ENCODE measurements around the gene LYPD3.

GRCh38 chr19:43441716-43442115 lies 23.7 kb downstream of the LYPD3 start:
- TF ChIP-seq ZFX (IDR thresholded peaks at IDR 0.05) = no peak
- TF ChIP-seq, protein P1, sequence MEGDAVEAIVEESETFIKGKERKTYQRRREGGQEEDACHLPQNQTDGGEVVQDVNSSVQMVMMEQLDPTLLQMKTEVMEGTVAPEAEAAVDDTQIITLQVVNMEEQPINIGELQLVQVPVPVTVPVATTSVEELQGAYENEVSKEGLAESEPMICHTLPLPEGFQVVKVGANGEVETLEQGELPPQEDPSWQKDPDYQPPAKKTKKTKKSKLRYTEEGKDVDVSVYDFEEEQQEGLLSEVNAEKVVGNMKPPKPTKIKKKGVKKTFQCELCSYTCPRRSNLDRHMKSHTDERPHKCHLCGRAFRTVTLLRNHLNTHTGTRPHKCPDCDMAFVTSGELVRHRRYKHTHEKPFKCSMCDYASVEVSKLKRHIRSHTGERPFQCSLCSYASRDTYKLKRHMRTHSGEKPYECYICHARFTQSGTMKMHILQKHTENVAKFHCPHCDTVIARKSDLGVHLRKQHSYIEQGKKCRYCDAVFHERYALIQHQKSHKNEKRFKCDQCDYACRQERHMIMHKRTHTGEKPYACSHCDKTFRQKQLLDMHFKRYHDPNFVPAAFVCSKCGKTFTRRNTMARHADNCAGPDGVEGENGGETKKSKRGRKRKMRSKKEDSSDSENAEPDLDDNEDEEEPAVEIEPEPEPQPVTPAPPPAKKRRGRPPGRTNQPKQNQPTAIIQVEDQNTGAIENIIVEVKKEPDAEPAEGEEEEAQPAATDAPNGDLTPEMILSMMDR (conservative IDR thresholded peaks at IDR 0.05) = no peak

All from C4-2B (cell line).